IMR-90 (cell line): ENCODE data around the gene LRRC10. TPM values are rescaled to one million over a fixed set of nuclear protein-coding genes. Genes with fewer than 3 reads are reported as not detected.

Experiments
- ATAC-seq: fragments of 200-7000 bp; cut with Tn5 transposase; 2 replicates; pipeline ENCODE4 v1.9.1; 2020; ENCODE audit warnings: low read depth, mild to moderate bottlenecking, moderate library complexity
- BruUV-seq: library from RNA; stranded (reverse); fragments of 400-500 nt; replicated peaks from 2 replicates; lab custom pipeline; 2021; lab: Mats Ljungman, UMichigan
- CTCF ChIA-PET: fragments of 300-600 bp; formaldehyde crosslinking; extraction: SDS; loops from one replicate; lab custom pipeline; 2021; ENCODE audit warnings: antibody characterized with exemption; lab: Yijun Ruan, JAX
- POLR2A ChIA-PET: fragments of 300-600 bp; sonication (Branson Sonifier 250); formaldehyde crosslinking; loops from one replicate; lab custom pipeline; 2022; ENCODE audit warnings: antibody characterized with exemption; ENCODE audit not compliant: unreplicated experiment; lab: Charles Lee
- DNase-seq: peaks from one replicate; pipeline ENCODE4 v3.0.0; 2013
- H2AFZ ChIP-seq: replicated peaks from 2 replicates; pipeline ENCODE3; 2013; ENCODE audit warnings: low read length, mild to moderate bottlenecking; ENCODE audit not compliant: poor library complexity
- H2AK5ac ChIP-seq: 2 replicates; pipeline ENCODE4 v1.6.1; 2013; ENCODE audit warnings: low read depth, low read length, inconsistent platforms
- H2AK9ac ChIP-seq: replicated peaks from 2 replicates; pipeline ENCODE3; 2013; ENCODE audit warnings: mild to moderate bottlenecking, low read depth, low read length, moderate library complexity; ENCODE audit not compliant: poor library complexity
- H2BK120ac ChIP-seq: 2 replicates; pipeline ENCODE4 v1.6.1; 2013; ENCODE audit warnings: low read depth, low read length, inconsistent platforms
- H2BK15ac ChIP-seq: 3 replicates; pipeline ENCODE4 v1.6.1; 2013; ENCODE audit warnings: low read depth, low read length, inconsistent platforms
- H2BK20ac ChIP-seq: 2 replicates; pipeline ENCODE4 v1.6.1; 2013; ENCODE audit warnings: low read depth, mild to moderate bottlenecking, inconsistent platforms, low read length, moderate library complexity
- H2BK5ac ChIP-seq: 2 replicates; pipeline ENCODE4 v1.6.1; 2013; ENCODE audit warnings: mild to moderate bottlenecking, low read depth, low read length, inconsistent platforms; ENCODE audit not compliant: poor library complexity, severe bottlenecking
- H3K14ac ChIP-seq: replicated peaks from 2 replicates; pipeline ENCODE4 v1.6.1; 2013; ENCODE audit warnings: low read depth, low read length, inconsistent platforms
- H3K18ac ChIP-seq: 2 replicates; pipeline ENCODE4 v1.6.1; 2013; ENCODE audit warnings: low read depth, low read length, control low read depth
- H3K23ac ChIP-seq: 2 replicates; pipeline ENCODE4 v1.6.1; 2013; ENCODE audit warnings: low read depth, low read length, inconsistent platforms
- H3K27ac ChIP-seq: 2 replicates; pipeline ENCODE4 v1.5.1; 2013; ENCODE audit warnings: mild to moderate bottlenecking, control low read depth, low read length; ENCODE audit not compliant: insufficient read depth
- H3K27me3 ChIP-seq: 2 replicates; pipeline ENCODE4 v1.6.1; 2013; ENCODE audit warnings: low read length; ENCODE audit not compliant: control insufficient read depth, insufficient read depth
- H3K36me3 ChIP-seq: 2 replicates; pipeline ENCODE4 v1.6.1; 2013; ENCODE audit warnings: low read length, mixed read lengths; ENCODE audit not compliant: control insufficient read depth, insufficient read depth
- H3K4ac ChIP-seq: 2 replicates; pipeline ENCODE4 v1.6.1; 2013; ENCODE audit warnings: low read depth, low read length, inconsistent platforms
- H3K4me1 ChIP-seq: 2 replicates; pipeline ENCODE4 v1.6.1; 2013; ENCODE audit warnings: low read length, mixed read lengths; ENCODE audit not compliant: control insufficient read depth, insufficient read depth
- H3K4me2 ChIP-seq: 2 replicates; pipeline ENCODE4 v1.6.1; 2013; ENCODE audit warnings: low read depth, mild to moderate bottlenecking, control low read depth, low read length, moderate library complexity
- H3K4me3 ChIP-seq: 2 replicates; pipeline ENCODE4 v1.5.1; 2013; ENCODE audit warnings: low read depth, mild to moderate bottlenecking, control low read depth, low read length, moderate library complexity; ENCODE audit not compliant: insufficient read depth
- H3K56ac ChIP-seq: 2 replicates; pipeline ENCODE4 v1.6.1; 2013; ENCODE audit warnings: low read length, inconsistent platforms; ENCODE audit not compliant: insufficient read depth; ENCODE audit errors: extremely low read depth
- H3K79me1 ChIP-seq, 2 experiments: 2 replicates each; pipeline ENCODE4 v1.6.1; 2013; ENCODE audit warnings: low read length in 2 of 2, inconsistent platforms in 1 of 2, low read depth in 1 of 2
- H3K9ac ChIP-seq: 2 replicates; pipeline ENCODE4 v1.6.1; 2013; ENCODE audit warnings: low read depth, low read length, control low read depth
- H3K9me1 ChIP-seq: 2 replicates; pipeline ENCODE4 v1.6.1; 2013; ENCODE audit warnings: low read length, inconsistent platforms; ENCODE audit not compliant: insufficient read depth
- H3K9me3 ChIP-seq: 2 replicates; pipeline ENCODE4 v1.6.1; 2013; ENCODE audit warnings: low read length; ENCODE audit not compliant: control insufficient read depth, insufficient read depth
- H4K20me1 ChIP-seq: 2 replicates; pipeline ENCODE4 v1.6.1; 2013; ENCODE audit warnings: low read length, inconsistent platforms; ENCODE audit not compliant: insufficient read depth
- H4K5ac ChIP-seq: 2 replicates; pipeline ENCODE4 v1.6.1; 2013; ENCODE audit warnings: mild to moderate bottlenecking, low read depth, low read length, control low read depth
- H4K8ac ChIP-seq, 2 experiments: 2 replicates each; pipeline ENCODE4 v1.6.1; 2013; ENCODE audit warnings: low read depth in 2 of 2, low read length in 2 of 2, control low read depth in 1 of 2, inconsistent platforms in 1 of 2
- H4K91ac ChIP-seq: 2 replicates; pipeline ENCODE4 v1.6.1; 2013; ENCODE audit warnings: low read depth, low read length, inconsistent platforms; ENCODE audit not compliant: insufficient read depth
- BHLHE40 ChIP-seq: fragments of 150-350 bp; IDR thresholded peaks from 2 replicates; pipeline ENCODE4 v1.6.1; 2016; ENCODE audit warnings: mild to moderate bottlenecking, low read depth, low read length
- CEBPB ChIP-seq: IDR thresholded peaks from 2 replicates; pipeline ENCODE4 v1.6.1; 2012; ENCODE audit warnings: low read depth, low read length, improper control_type of control experiment
- CHD1 ChIP-seq: IDR thresholded peaks from 2 replicates; pipeline ENCODE4 v1.6.1; 2012; ENCODE audit warnings: low read depth, low read length, improper control_type of control experiment
- MAZ ChIP-seq: IDR thresholded peaks from 2 replicates; pipeline ENCODE4 v1.6.1; 2012; ENCODE audit warnings: low read depth, mild to moderate bottlenecking, low read length, improper control_type of control experiment, moderate library complexity, borderline replicate concordance
- MXI1 ChIP-seq: IDR thresholded peaks from 2 replicates; pipeline ENCODE4 v1.6.1; 2012; ENCODE audit warnings: low read depth, mild to moderate bottlenecking, low read length, moderate library complexity, borderline replicate concordance
- NFE2L2 ChIP-seq: fragments of 150-350 bp; IDR thresholded peaks from 2 replicates; pipeline ENCODE4 v1.6.1; 2016; ENCODE audit warnings: low read depth, mild to moderate bottlenecking, low read length
- POLR2A ChIP-seq: IDR thresholded peaks from 2 replicates; pipeline ENCODE4 v1.6.1; 2012; ENCODE audit warnings: mild to moderate bottlenecking, low read depth, low read length
- RAD21 ChIP-seq: IDR thresholded peaks from 2 replicates; pipeline ENCODE4 v1.6.1; 2012; ENCODE audit warnings: low read length, improper control_type of control experiment
- RCOR1 ChIP-seq: IDR thresholded peaks from 2 replicates; pipeline ENCODE4 v1.6.1; 2012; ENCODE audit warnings: mild to moderate bottlenecking, low read length, improper control_type of control experiment; ENCODE audit not compliant: insufficient replicate concordance
- RFX5 ChIP-seq: IDR thresholded peaks from 2 replicates; pipeline ENCODE4 v1.8.0; 2012; ENCODE audit warnings: low read depth, mild to moderate bottlenecking, low read length, moderate library complexity
- SMC3 ChIP-seq: fragments of 150-350 bp; IDR thresholded peaks from 2 replicates; pipeline ENCODE4 v1.6.1; 2016; ENCODE audit warnings: low read depth, mild to moderate bottlenecking, antibody characterized with exemption, low read length, moderate library complexity
- WGBS, 2 experiments: methylation state at CpG; one replicate each; pipeline versions ENCODE4 v1.1.5 to v1.1.7; 2013; ENCODE audit warnings: missing lambda C conversion rate in 2 of 2; ENCODE audit not compliant: insufficient read length in 1 of 2; ENCODE audit errors: extremely low coverage in 2 of 2; 5-methylcytosine and 5-hydroxymethylcytosine counted together
- dilution Hi-C: fragments of 300-500 bp; cut with HindIII; formaldehyde crosslinking; loops from one replicate; pipeline ENCODE4 v1.14.3; 2018; ENCODE audit warnings: low sequenced_read_pairs; ENCODE audit not compliant: unreplicated experiment
- in situ Hi-C: fragments of 300-500 bp; cut with MboI; formaldehyde crosslinking; loops from 3 replicates; pipeline ENCODE4 v1.14.3; 2019; ENCODE audit warnings: low sequenced_read_pairs, inconsistent platforms, mixed read lengths
- intact Hi-C: fragments of 100-400 bp; cut with micrococcal nuclease; formaldehyde crosslinking; loops from 2 replicates; pipeline ENCODE4 v1.10.0; 2022
- polyA plus RNA-seq, 3 experiments: library from polyadenylated mRNA; depleted of rRNA; stranded (reverse); fragments of >200 nt; gene quantifications; 2 replicates each; pipeline ENCODE4 v1.2.3, GENCODE V29; 2012; ENCODE audit warnings: low replicate concordance in 1 of 3
- total RNA-seq: library from RNA; depleted of rRNA; stranded (reverse); fragments of >200 nt; gene quantifications from 2 replicates; pipeline ENCODE4 v1.2.3, GENCODE V29; 2012
- TF ChIP-seq, protein P1 (sequence below): conservative IDR thresholded peaks from 2 replicates; pipeline ENCODE4 v1.5.1; 2012; ENCODE audit warnings: mild to moderate bottlenecking, low read depth, low read length, improper control_type of control experiment
- TF ChIP-seq, protein P2 (sequence below): fragments of 150-350 bp; IDR thresholded peaks from 2 replicates; pipeline ENCODE4 v1.6.1; 2016; ENCODE audit warnings: low read depth, mild to moderate bottlenecking, low read length, moderate library complexity, borderline replicate concordance

Gene LRRC10
- total and polyA plus RNA-seq, 2 of the 4 experiments (the other 2 are of a cell fraction) = not detected

DNA sequence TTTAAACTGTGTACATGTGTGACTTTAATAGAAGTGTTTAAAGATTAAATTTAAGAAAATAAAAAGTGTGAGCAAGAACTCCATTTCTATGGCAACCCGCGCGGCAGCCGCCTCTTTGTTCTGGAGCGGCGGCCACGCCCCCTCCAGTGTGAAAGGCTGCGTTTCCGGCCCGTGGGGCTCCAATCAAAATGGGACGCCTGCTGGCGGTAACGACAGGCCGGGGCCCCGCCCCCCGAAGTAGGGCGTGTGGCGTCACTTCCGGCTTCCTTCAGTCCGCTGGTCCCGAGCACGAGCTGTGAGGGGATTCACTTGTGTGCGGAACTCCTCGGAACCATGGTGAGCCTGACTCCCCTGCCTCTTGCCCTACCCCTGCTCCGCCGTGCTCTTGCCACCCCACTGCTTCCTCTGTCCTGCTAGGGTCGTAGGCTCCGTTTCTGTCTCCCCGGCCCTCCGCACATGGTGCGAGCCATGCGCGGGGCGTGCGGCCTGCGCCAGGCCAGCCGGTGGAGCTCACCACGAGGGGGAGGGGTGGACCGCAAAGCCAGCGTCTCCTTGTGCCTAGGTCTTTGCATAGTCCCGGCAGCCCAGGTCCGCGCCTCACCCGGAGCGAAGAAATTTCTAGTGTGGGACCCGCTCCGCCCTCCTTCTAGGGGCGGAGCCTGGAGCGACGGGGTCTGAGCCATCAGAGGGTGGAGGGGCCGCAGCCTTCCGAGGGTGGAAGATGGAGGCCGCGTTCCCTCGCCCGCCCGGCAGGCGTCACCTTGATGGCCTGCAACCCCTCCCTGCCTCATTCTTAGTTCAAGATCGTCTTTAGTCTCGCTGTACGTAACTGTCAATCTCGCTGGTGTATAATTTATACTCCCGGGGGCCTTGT lies 25.3 kb downstream of the LRRC10 start, which contains the start of gene CCT2:
TSS of gene CCT2 (plus strand) at position 271 of the 874 bp plus-strand sequence. CDS start at position 334, 63 bp downstream.
- H3K56ac ChIP-seq = peak within 1 kb of the TSS; percentile 82; the same call in 1 of the 2 replicates

More for the DNA sequence above, 25.3 kb downstream of the LRRC10 start, which contains the start of gene CCT2:
- Histone ChIP-seq H2BK20ac (no peak within 1 kb of the TSS), H3K23ac (peak within 1 kb of the TSS; percentile 94), H3K9ac (peak within 1 kb of the TSS; percentile 67), H2BK15ac (0 out of 3 replicates have a peak within 1 kb of the TSS, but pooled peaks have one; percentile 28), H3K4ac (peak within 1 kb of the TSS; percentile 98), H3K4me1 (no peaks in the 10 kb centered on the region), H3K36me3 (peaks cover 18% of the 10 kb centered on the region), H4K20me1 (peaks cover 11% of the 10 kb centered on the region), H3K27me3 (no peaks in the 10 kb centered on the region), H3K9me1 (no peaks in the 10 kb centered on the region), H2AK9ac (peak within 1 kb of the TSS; percentile 98), H3K4me3 (peak within 1 kb of the TSS; percentile 52), H3K79me1 (peaks cover 34 to 43% of the 10 kb centered on the region in 2 experiments), H3K14ac (peak within 1 kb of the TSS; percentile 98), H3K18ac (no peak within 1 kb of the TSS; the same call in 1 of the 2 replicates), H2AK5ac (peak within 1 kb of the TSS; percentile 99), H3K27ac (peak within 1 kb of the TSS; percentile 60), H4K8ac (peak within 1 kb of the TSS; percentile 32 to 96), H4K91ac (peak within 1 kb of the TSS; percentile 92; the same call in 1 of the 2 replicates), H4K5ac (no peak within 1 kb of the TSS), H2AFZ (peak within 1 kb of the TSS; percentile 99), H2BK120ac (peak within 1 kb of the TSS; percentile 60; the same call in 1 of the 2 replicates), H2BK5ac (peak within 1 kb of the TSS; percentile 51), H3K4me2 (peak within 1 kb of the TSS; percentile 79), H3K9me3 (no peaks in the 10 kb centered on the region)
- intact Hi-C loops (loop anchor here (1.0 to 5.0 kb wide), 2 partner anchors 198 to 228 kb away; no protein-coding TSS in a partner anchor), dilution Hi-C loops (no loop called here), in situ Hi-C loops (loop anchor here (25.0 kb wide), 1 partner anchor 748 kb away; no protein-coding TSS in a partner anchor)
- TF ChIP-seq BHLHE40 = peak; percentile 26; the same call in 1 of the 2 replicates
- peak; percentile 44 for TF ChIP-seq RAD21
- TF ChIP-seq CHD1 = no peak
- TF ChIP-seq, protein P1, sequence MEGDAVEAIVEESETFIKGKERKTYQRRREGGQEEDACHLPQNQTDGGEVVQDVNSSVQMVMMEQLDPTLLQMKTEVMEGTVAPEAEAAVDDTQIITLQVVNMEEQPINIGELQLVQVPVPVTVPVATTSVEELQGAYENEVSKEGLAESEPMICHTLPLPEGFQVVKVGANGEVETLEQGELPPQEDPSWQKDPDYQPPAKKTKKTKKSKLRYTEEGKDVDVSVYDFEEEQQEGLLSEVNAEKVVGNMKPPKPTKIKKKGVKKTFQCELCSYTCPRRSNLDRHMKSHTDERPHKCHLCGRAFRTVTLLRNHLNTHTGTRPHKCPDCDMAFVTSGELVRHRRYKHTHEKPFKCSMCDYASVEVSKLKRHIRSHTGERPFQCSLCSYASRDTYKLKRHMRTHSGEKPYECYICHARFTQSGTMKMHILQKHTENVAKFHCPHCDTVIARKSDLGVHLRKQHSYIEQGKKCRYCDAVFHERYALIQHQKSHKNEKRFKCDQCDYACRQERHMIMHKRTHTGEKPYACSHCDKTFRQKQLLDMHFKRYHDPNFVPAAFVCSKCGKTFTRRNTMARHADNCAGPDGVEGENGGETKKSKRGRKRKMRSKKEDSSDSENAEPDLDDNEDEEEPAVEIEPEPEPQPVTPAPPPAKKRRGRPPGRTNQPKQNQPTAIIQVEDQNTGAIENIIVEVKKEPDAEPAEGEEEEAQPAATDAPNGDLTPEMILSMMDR = peak; percentile 45
- no peak for TF ChIP-seq RCOR1
- peak; percentile 96 for TF ChIP-seq POLR2A
- TF ChIP-seq, protein P2, sequence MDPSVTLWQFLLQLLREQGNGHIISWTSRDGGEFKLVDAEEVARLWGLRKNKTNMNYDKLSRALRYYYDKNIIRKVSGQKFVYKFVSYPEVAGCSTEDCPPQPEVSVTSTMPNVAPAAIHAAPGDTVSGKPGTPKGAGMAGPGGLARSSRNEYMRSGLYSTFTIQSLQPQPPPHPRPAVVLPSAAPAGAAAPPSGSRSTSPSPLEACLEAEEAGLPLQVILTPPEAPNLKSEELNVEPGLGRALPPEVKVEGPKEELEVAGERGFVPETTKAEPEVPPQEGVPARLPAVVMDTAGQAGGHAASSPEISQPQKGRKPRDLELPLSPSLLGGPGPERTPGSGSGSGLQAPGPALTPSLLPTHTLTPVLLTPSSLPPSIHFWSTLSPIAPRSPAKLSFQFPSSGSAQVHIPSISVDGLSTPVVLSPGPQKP = 0 out of 2 replicates have a peak, but pooled peaks have one; percentile 22
- no peak for TF ChIP-seq RFX5
- TF ChIP-seq MAZ = peak; percentile 64; the same call in 1 of the 2 replicates
- TF ChIP-seq NFE2L2 = no peak
- TF ChIP-seq CEBPB = no peak
- TF ChIP-seq MXI1 = peak; percentile 99
- TF ChIP-seq SMC3 = peak; percentile 31
- ChIA-PET POLR2A (no interaction called here), CTCF (interaction anchor here (0.7 to 0.8 kb wide), 2 partner anchors 14 to 71 kb away, joined by 3 read pairs; no protein-coding TSS in a partner anchor)
- 0% methylated on average over 27 of the region's 63 CpGs; no CpG with 5 or more reads in 1 of the 2 experiments for WGBS, 2 experiments
- BruUV-seq = no TSS peak
- peak; percentile 97 for ATAC-seq
- peak; percentile 94 for DNase-seq
